GM21367 (cell line): ENCODE results near the gene KLHL33.
A peak's percentile ranks its signal among the peaks of the same experiment; 100 is the strongest.

Experiments
- ATAC-seq: cut with Tn5 transposase; IDR thresholded peaks from one replicate; pipeline ENCODE4 v1.9.1; 2021; ENCODE audit not compliant: unreplicated experiment

The KLHL33 gene

GRCh38 chr14:20417250-20418186 is 18.4 kb downstream of the KLHL33 start:
- ATAC-seq: no peak

GRCh38 chr14:20416223-20416622 is 19.7 kb downstream of the KLHL33 start:
- no peak for ATAC-seq

- peak; percentile 48 for ATAC-seq
These were observed 20.2 kb downstream of the KLHL33 start for GRCh38 chr14:20415782-20416206.

GRCh38 chr14:20413744-20414082 is 22.3 kb downstream of the KLHL33 start:
- ATAC-seq: no peak

GRCh38 chr14:20412876-20413743 is 22.9 kb downstream of the KLHL33 start, which contains the start of gene TEP1:
Gene TEP1, minus strand, starts transcription at chr14:20413501. Its CDS starts 5,062 bp downstream, at chr14:20408439.
- ATAC-seq: peak; percentile 48

GRCh38 chr14:20412411-20412810 is 23.6 kb downstream of the KLHL33 start:
- peak; percentile 61 for ATAC-seq

GRCh38 chr14:20409226-20409625 is 26.7 kb downstream of the KLHL33 start:
- ATAC-seq: no peak

GRCh38 chr14:20403521-20403920 is 32.4 kb downstream of the KLHL33 start:
- no peak for ATAC-seq

- no peak for ATAC-seq
These were observed 34.9 kb downstream of the KLHL33 start for GRCh38 chr14:20400965-20401593.

- ATAC-seq: no peak
These were observed 35.4 kb downstream of the KLHL33 start for GRCh38 chr14:20400589-20400964.

GRCh38 chr14:20397511-20397910 is 38.5 kb downstream of the KLHL33 start:
- ATAC-seq: no peak

- ATAC-seq: no peak
These were observed 44.5 kb downstream of the KLHL33 start for GRCh38 chr14:20391505-20391904.

GRCh38 chr14:20388159-20388558 is 47.8 kb downstream of the KLHL33 start:
- no peak for ATAC-seq

GRCh38 chr14:20387576-20387975 is 48.4 kb downstream of the KLHL33 start:
- no peak for ATAC-seq

GRCh38 chr14:20386276-20386855 is 49.6 kb downstream of the KLHL33 start:
- ATAC-seq: no peak

GRCh38 chr14:20384886-20385285 is 51.1 kb downstream of the KLHL33 start:
- no peak for ATAC-seq

- ATAC-seq: no peak
These were observed 51.6 kb downstream of the KLHL33 start for GRCh38 chr14:20384321-20384720.

GRCh38 chr14:20383636-20384035 is 52.3 kb downstream of the KLHL33 start:
- no peak for ATAC-seq

- no peak for ATAC-seq
These were observed 52.9 kb downstream of the KLHL33 start for GRCh38 chr14:20383032-20383431.

GRCh38 chr14:20382526-20382925 is 53.4 kb downstream of the KLHL33 start:
- no peak for ATAC-seq

- no peak for ATAC-seq
These were observed 54.6 kb downstream of the KLHL33 start for GRCh38 chr14:20381341-20381740.
